Measurements from ENCODE around the gene ERGIC1. TPM values are rescaled to one million over a fixed set of nuclear protein-coding genes. Genes with fewer than 3 reads are reported as not detected.

Gene ERGIC1
- total and polyA plus RNA-seq, 9 donors = 58.8 to 102 (median 97.5) TPM

- no peaks in the 10 kb centered on the region for H3K27me3 ChIP-seq (ENCODE audit: control insufficient read depth, insufficient read depth, low read length)
- peaks cover 9% of the 10 kb centered on the region for H3K4me1 ChIP-seq (ENCODE audit: control insufficient read depth, insufficient read depth, low read length)
- H3K4me3 ChIP-seq (ENCODE audit: low read length) = no peak overlapping the region
- H3K27ac ChIP-seq (ENCODE audit: low read length) = no peak overlapping the region
- H3K36me3 ChIP-seq (ENCODE audit: control insufficient read depth, insufficient read depth, low read length) = peaks cover 66% of the 10 kb centered on the region
- no peak for DNase-seq
- H3K9me3 ChIP-seq (replicated peaks; ENCODE audit: control insufficient read depth, low read depth, low read length) = no peaks in the 10 kb centered on the region
- 74% methylated on average over 22 of the region's 28 CpGs for WGBS (ENCODE audit: insufficient coverage)
Observed at GRCh38 chr5:172918421-172919371, 84.6 kb downstream of the ERGIC1 start.

GRCh38 chr5:172919525-172920446 is 85.7 kb downstream of the ERGIC1 start:
- Histone ChIP-seq H3K27ac (ENCODE audit: low read length) (no peak overlapping the region), H3K4me3 (ENCODE audit: low read length) (no peak overlapping the region), H3K4me1 (ENCODE audit: control insufficient read depth, insufficient read depth, low read length) (peaks cover 9% of the 10 kb centered on the region), H3K9me3 (replicated peaks; ENCODE audit: control insufficient read depth, low read depth, low read length) (no peaks in the 10 kb centered on the region), H3K27me3 (ENCODE audit: control insufficient read depth, insufficient read depth, low read length) (no peaks in the 10 kb centered on the region), H3K36me3 (ENCODE audit: control insufficient read depth, insufficient read depth, low read length) (peaks cover 64% of the 10 kb centered on the region)
- no peak for DNase-seq
- WGBS (ENCODE audit: insufficient coverage) = 72% methylated on average over 11 of the region's 16 CpGs

GRCh38 chr5:172920447-172920849 is 86.4 kb downstream of the ERGIC1 start:
- H3K27ac ChIP-seq (ENCODE audit: low read length) = no peak overlapping the region
- H3K4me3 ChIP-seq (ENCODE audit: low read length) = no peak overlapping the region
- peaks cover 9% of the 10 kb centered on the region for H3K4me1 ChIP-seq (ENCODE audit: control insufficient read depth, insufficient read depth, low read length)
- no peaks in the 10 kb centered on the region for H3K9me3 ChIP-seq (replicated peaks; ENCODE audit: control insufficient read depth, low read depth, low read length)
- no peaks in the 10 kb centered on the region for H3K27me3 ChIP-seq (ENCODE audit: control insufficient read depth, insufficient read depth, low read length)
- WGBS (ENCODE audit: insufficient coverage) = 58% methylated on average over 4 of the region's 13 CpGs
- peaks cover 57% of the 10 kb centered on the region for H3K36me3 ChIP-seq (ENCODE audit: control insufficient read depth, insufficient read depth, low read length)
- no peak for DNase-seq

GRCh38 chr5:172920995-172921394 is 86.9 kb downstream of the ERGIC1 start:
- no peak for DNase-seq
- H3K9me3 ChIP-seq (replicated peaks; ENCODE audit: control insufficient read depth, low read depth, low read length) = no peaks in the 10 kb centered on the region
- no peak overlapping the region for H3K27ac ChIP-seq (ENCODE audit: low read length)
- no peak overlapping the region for H3K4me3 ChIP-seq (ENCODE audit: low read length)
- peaks cover 57% of the 10 kb centered on the region for H3K36me3 ChIP-seq (ENCODE audit: control insufficient read depth, insufficient read depth, low read length)
- H3K27me3 ChIP-seq (ENCODE audit: control insufficient read depth, insufficient read depth, low read length) = no peaks in the 10 kb centered on the region
- WGBS (ENCODE audit: insufficient coverage) = 92% methylated on average over 6 of the region's 12 CpGs
- H3K4me1 ChIP-seq (ENCODE audit: control insufficient read depth, insufficient read depth, low read length) = peaks cover 9% of the 10 kb centered on the region

GRCh38 chr5:172921906-172922305 is 87.9 kb downstream of the ERGIC1 start:
- no peak overlapping the region for H3K4me3 ChIP-seq (ENCODE audit: low read length)
- 82% methylated on average over 6 of the region's 7 CpGs for WGBS (ENCODE audit: insufficient coverage)
- H3K4me1 ChIP-seq (ENCODE audit: control insufficient read depth, insufficient read depth, low read length) = peaks cover 9% of the 10 kb centered on the region
- no peak overlapping the region for H3K27ac ChIP-seq (ENCODE audit: low read length)
- DNase-seq = no peak
- H3K9me3 ChIP-seq (replicated peaks; ENCODE audit: control insufficient read depth, low read depth, low read length) = no peaks in the 10 kb centered on the region
- peaks cover 60% of the 10 kb centered on the region for H3K36me3 ChIP-seq (ENCODE audit: control insufficient read depth, insufficient read depth, low read length)
- H3K27me3 ChIP-seq (ENCODE audit: control insufficient read depth, insufficient read depth, low read length) = no peaks in the 10 kb centered on the region

- Histone ChIP-seq H3K9me3 (replicated peaks; ENCODE audit: control insufficient read depth, low read depth, low read length) (no peaks in the 10 kb centered on the region), H3K36me3 (ENCODE audit: control insufficient read depth, insufficient read depth, low read length) (peaks cover 59% of the 10 kb centered on the region), H3K4me3 (ENCODE audit: low read length) (no peak overlapping the region), H3K27ac (ENCODE audit: low read length) (no peak overlapping the region), H3K4me1 (ENCODE audit: control insufficient read depth, insufficient read depth, low read length) (peaks cover 9% of the 10 kb centered on the region), H3K27me3 (ENCODE audit: control insufficient read depth, insufficient read depth, low read length) (no peaks in the 10 kb centered on the region)
- 80% methylated on average over 1 of the region's 5 CpGs for WGBS (ENCODE audit: insufficient coverage)
- no peak for DNase-seq
Observed at GRCh38 chr5:172923539-172923938, 89.5 kb downstream of the ERGIC1 start.

- Histone ChIP-seq H3K4me3 (ENCODE audit: low read length) (no peak overlapping the region), H3K27ac (ENCODE audit: low read length) (no peak overlapping the region), H3K27me3 (ENCODE audit: control insufficient read depth, insufficient read depth, low read length) (no peaks in the 10 kb centered on the region), H3K9me3 (replicated peaks; ENCODE audit: control insufficient read depth, low read depth, low read length) (no peaks in the 10 kb centered on the region), H3K4me1 (ENCODE audit: control insufficient read depth, insufficient read depth, low read length) (peaks cover under 1% of the 10 kb centered on the region), H3K36me3 (ENCODE audit: control insufficient read depth, insufficient read depth, low read length) (peaks cover 47% of the 10 kb centered on the region)
- DNase-seq = no peak
- 55% methylated on average over 4 of the region's 9 CpGs for WGBS (ENCODE audit: insufficient coverage)
Observed at GRCh38 chr5:172925336-172925948, 91.4 kb downstream of the ERGIC1 start.

- H3K27ac ChIP-seq (ENCODE audit: low read length) = no peak overlapping the region
- peaks cover 4% of the 10 kb centered on the region for H3K4me1 ChIP-seq (ENCODE audit: control insufficient read depth, insufficient read depth, low read length)
- 100% methylated on average over 1 of the region's 2 CpGs for WGBS (ENCODE audit: insufficient coverage)
- peaks cover 47% of the 10 kb centered on the region for H3K36me3 ChIP-seq (ENCODE audit: control insufficient read depth, insufficient read depth, low read length)
- no peak for DNase-seq
- no peaks in the 10 kb centered on the region for H3K27me3 ChIP-seq (ENCODE audit: control insufficient read depth, insufficient read depth, low read length)
- H3K4me3 ChIP-seq (ENCODE audit: low read length) = no peak overlapping the region
- no peaks in the 10 kb centered on the region for H3K9me3 ChIP-seq (replicated peaks; ENCODE audit: control insufficient read depth, low read depth, low read length)
Observed at GRCh38 chr5:172926008-172926523, 92.0 kb downstream of the ERGIC1 start.

- 80% methylated on average over 9 of the region's 12 CpGs for WGBS (ENCODE audit: insufficient coverage)
- H3K4me3 ChIP-seq (ENCODE audit: low read length) = no peak overlapping the region
- DNase-seq = no peak
- no peaks in the 10 kb centered on the region for H3K9me3 ChIP-seq (replicated peaks; ENCODE audit: control insufficient read depth, low read depth, low read length)
- H3K27ac ChIP-seq (ENCODE audit: low read length) = no peak overlapping the region
- peaks cover 46% of the 10 kb centered on the region for H3K36me3 ChIP-seq (ENCODE audit: control insufficient read depth, insufficient read depth, low read length)
- peaks cover 7% of the 10 kb centered on the region for H3K4me1 ChIP-seq (ENCODE audit: control insufficient read depth, insufficient read depth, low read length)
- H3K27me3 ChIP-seq (ENCODE audit: control insufficient read depth, insufficient read depth, low read length) = no peaks in the 10 kb centered on the region
Observed at GRCh38 chr5:172926796-172927195, 92.7 kb downstream of the ERGIC1 start.

Data from muscle of leg (tissue), 11 donors.